Bronchial epithelial cell (primary cell): Measurements from ENCODE around the gene CCDC93. TPM values are rescaled to one million over a fixed set of nuclear protein-coding genes. Genes with fewer than 3 reads are reported as not detected.

Source experiments
- DNase-seq: peaks from one replicate; pipeline ENCODE4 v3.0.0-alpha.2; 2010; ENCODE audit warnings: low read depth
- FAIRE-seq: peaks from 2 replicates; lab custom pipeline; 2011; peaks lifted over from hg19 to GRCh38; lab: Jason Lieb, UNC
- H3K27me3 ChIP-seq: 2 replicates; pipeline ENCODE4 v1.5.1; 2011; ENCODE audit warnings: low read length; ENCODE audit not compliant: control insufficient read depth, insufficient read depth
- H3K36me3 ChIP-seq: 2 replicates; pipeline ENCODE4 v1.5.1; 2011; ENCODE audit warnings: low read length; ENCODE audit not compliant: control insufficient read depth, insufficient read depth
- H3K4me3 ChIP-seq: 2 replicates; pipeline ENCODE4 v1.5.1; 2011; ENCODE audit warnings: mild to moderate bottlenecking, low read depth, low read length, control low read depth
- total RNA-seq: library from RNA; depleted of rRNA; stranded (reverse); fragments of >200 nt; gene quantifications from 2 replicates; pipeline ENCODE4 v1.2.1, GENCODE V29; 2014
- TF ChIP-seq, protein P1 (sequence below): IDR thresholded peaks from 2 replicates; pipeline ENCODE4 v1.5.1; 2011; ENCODE audit warnings: mild to moderate bottlenecking, moderate library complexity, low read length, control low read depth, inconsistent platforms; ENCODE audit not compliant: insufficient read depth, severe bottlenecking

CCDC93 gene
- total RNA-seq, 1 donor from 2014 or later: 21.3 TPM

DNA sequence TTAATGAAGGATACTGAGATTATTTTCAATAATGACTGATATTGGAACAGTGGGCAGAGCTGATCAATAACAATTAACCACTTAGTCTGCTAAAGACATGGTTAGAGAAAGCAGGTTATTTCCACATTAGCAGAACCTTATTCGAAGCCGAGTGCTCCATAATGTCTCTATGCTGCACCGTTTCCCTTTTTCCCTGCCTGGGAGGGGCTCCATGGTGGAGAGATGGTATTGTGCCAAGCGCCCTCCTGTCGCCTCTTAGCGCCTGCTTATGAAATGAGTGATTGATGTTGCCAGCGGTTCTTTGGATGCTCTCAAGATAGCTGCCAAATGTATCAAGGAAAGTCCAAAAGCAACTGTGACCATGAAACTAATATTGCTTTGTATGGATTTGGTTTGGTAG, 39.8 kb upstream of the CCDC93 start:
- no peak for DNase-seq
- Histone ChIP-seq H3K27me3 (no peaks in the 10 kb centered on the region), H3K36me3 (no peaks in the 10 kb centered on the region), H3K4me3 (no peak overlapping the region)
- TF ChIP-seq, protein P1, sequence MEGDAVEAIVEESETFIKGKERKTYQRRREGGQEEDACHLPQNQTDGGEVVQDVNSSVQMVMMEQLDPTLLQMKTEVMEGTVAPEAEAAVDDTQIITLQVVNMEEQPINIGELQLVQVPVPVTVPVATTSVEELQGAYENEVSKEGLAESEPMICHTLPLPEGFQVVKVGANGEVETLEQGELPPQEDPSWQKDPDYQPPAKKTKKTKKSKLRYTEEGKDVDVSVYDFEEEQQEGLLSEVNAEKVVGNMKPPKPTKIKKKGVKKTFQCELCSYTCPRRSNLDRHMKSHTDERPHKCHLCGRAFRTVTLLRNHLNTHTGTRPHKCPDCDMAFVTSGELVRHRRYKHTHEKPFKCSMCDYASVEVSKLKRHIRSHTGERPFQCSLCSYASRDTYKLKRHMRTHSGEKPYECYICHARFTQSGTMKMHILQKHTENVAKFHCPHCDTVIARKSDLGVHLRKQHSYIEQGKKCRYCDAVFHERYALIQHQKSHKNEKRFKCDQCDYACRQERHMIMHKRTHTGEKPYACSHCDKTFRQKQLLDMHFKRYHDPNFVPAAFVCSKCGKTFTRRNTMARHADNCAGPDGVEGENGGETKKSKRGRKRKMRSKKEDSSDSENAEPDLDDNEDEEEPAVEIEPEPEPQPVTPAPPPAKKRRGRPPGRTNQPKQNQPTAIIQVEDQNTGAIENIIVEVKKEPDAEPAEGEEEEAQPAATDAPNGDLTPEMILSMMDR: no peak
- FAIRE-seq: no peak

DNA sequence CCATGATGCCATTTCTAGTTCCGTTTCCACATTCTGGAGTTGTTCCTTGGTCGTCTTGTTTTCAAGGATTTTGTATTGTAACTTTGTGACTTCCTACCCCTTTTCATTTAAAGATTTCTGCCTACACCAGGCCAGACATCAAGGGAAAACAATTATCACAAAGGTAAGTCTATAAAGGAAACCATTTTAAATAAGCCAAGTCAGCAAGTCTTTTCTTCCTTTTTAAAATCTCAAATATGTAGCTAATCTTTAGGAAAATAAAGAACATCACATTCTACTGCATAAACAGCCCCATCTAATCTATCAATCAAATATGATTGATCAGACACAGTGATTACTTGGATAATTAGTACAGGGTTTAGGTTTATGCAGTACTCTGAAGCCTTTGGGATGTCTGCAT, 38.6 kb upstream of the CCDC93 start:
- no peak for DNase-seq

DNA sequence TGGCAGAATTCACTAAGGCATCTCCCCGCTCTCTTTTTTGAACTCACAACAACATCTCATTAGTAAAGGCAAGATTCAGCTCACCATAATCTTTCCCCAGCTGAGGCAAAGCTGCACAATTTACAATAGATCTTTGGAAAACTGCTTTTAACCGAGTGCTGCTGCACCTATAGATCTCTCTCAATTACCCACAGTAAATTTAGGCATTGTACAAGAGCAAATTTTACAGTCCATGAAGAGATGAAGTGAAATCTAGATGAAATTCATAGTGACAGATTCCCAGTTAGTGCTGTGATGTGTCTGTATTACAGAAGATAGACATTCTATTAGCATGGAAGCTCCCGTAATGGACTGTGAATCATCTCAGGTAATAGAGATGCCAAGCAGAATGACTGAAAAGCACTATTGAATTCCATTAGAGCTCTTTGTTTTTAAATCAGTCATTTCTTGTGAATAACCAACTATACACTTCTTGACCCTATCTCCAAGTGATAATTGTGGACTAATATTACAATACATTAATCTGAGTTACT, 38.0 kb upstream of the CCDC93 start:
- no peak for FAIRE-seq
- Histone ChIP-seq H3K4me3 (no peak overlapping the region), H3K27me3 (no peaks in the 10 kb centered on the region), H3K36me3 (no peaks in the 10 kb centered on the region)
- TF ChIP-seq, protein P1: no peak
- no peak for DNase-seq

More for the DNA sequence above, 38.6 kb upstream of the CCDC93 start:
- H3K27me3 ChIP-seq: no peaks in the 10 kb centered on the region
- no peak for FAIRE-seq
- TF ChIP-seq, protein P1: no peak
- no peak overlapping the region for H3K4me3 ChIP-seq
- H3K36me3 ChIP-seq: no peaks in the 10 kb centered on the region

DNA sequence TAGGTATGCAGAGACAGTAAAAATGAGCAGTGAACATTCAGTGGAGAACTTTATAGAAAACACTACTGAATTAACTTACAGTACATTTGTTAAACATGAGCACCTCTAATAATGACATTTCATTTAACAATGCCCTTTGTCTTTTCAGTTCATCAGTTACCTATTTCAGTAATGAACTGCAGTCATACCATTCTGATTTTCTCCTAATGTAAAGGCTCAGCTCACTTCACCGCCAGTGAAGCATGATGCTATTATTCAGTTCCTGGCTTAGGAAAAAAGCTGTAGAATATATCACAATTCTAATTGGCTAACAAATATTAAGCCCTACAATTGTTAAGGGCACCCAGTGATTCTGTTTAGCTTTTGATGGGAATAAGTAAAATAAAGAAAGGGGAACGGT, 37.1 kb upstream of the CCDC93 start:
- no peak for DNase-seq
- TF ChIP-seq, protein P1: no peak
- no peak for FAIRE-seq
- H3K36me3 ChIP-seq: no peaks in the 10 kb centered on the region
- H3K27me3 ChIP-seq: no peaks in the 10 kb centered on the region
- H3K4me3 ChIP-seq: no peak overlapping the region

DNA sequence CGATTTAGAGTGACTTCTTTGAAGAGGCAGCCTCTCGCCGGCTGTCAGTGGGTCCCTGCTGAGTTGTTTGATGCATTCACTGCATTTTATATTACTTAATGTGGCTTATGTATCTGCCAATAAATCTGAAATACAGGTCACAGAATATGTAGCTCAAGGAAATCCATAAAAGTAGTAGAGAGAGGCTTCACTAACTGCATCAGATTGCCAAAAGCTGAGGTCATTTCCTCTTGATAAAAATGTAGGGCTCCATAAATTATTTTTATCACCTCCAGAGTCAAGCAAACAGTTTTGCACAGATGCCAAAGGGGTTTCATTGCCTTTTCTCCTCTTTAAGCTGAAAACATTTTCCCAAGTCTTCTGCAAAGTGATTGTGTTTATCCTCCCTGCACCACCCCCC, 36.5 kb upstream of the CCDC93 start:
- TF ChIP-seq, protein P1: no peak
- H3K36me3 ChIP-seq: no peaks in the 10 kb centered on the region
- DNase-seq (no peak), FAIRE-seq (no peak)
- H3K27me3 ChIP-seq: no peaks in the 10 kb centered on the region
- no peak overlapping the region for H3K4me3 ChIP-seq

DNA sequence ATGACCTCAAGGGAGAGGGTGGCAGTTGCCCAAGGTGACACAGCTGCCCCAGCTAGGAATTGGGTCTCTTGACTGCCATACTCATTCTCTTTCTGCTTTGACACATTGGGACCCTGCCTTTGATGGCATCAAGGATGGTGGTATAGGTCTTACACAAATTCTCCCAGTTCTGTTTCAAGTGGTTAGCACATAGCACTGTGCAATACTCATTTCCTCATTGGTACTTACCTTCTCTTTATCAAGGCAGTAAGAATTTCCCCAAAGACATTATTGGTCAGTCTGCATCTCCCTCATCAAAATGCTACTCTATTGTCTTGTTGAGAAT, 35.9 kb upstream of the CCDC93 start:
- TF ChIP-seq, protein P1: no peak
- DNase-seq (no peak), FAIRE-seq (no peak)

More for the DNA sequence above, 35.9 kb upstream of the CCDC93 start:
- H3K36me3 ChIP-seq: no peaks in the 10 kb centered on the region
- no peaks in the 10 kb centered on the region for H3K27me3 ChIP-seq
- no peak overlapping the region for H3K4me3 ChIP-seq
